CD4-positive, alpha-beta memory T cell (primary cell): Measurements from ENCODE around the gene BCAS1. TPM values are rescaled to one million over a fixed set of nuclear protein-coding genes. Genes with fewer than 3 reads are reported as not detected.

Experiments
- CTCF ChIA-PET: fragments of 350-600 bp; sonication (Branson Sonifier 250); formaldehyde crosslinking; loops from one replicate; lab custom pipeline; 2021; ENCODE audit warnings: inconsistent platforms; ENCODE audit not compliant: partially characterized antibody; lab: Charles Lee
- POLR2A ChIA-PET: fragments of 350-600 bp; sonication (Branson Sonifier 250); formaldehyde crosslinking; loops from one replicate; lab custom pipeline; 2021; ENCODE audit not compliant: partially characterized antibody; lab: Charles Lee
- DNase-seq, 5 donors: peaks; one replicate each; pipeline versions ENCODE4 v3.0.0 to v3.0.0-alpha.2; 2020 to 2022; ENCODE audit warnings: mixed read lengths in 1 of 5
- H3K27ac ChIP-seq: one replicate; pipeline ENCODE4 v1.7.0; 2013; ENCODE audit warnings: low read depth, low read length
- H3K27me3 ChIP-seq: 2 replicates; pipeline ENCODE4 v1.7.0; 2013; ENCODE audit warnings: mild to moderate bottlenecking, low read length, moderate library complexity; ENCODE audit not compliant: insufficient read depth
- H3K36me3 ChIP-seq: 2 replicates; pipeline ENCODE4 v1.7.0; 2013; ENCODE audit warnings: mild to moderate bottlenecking, low read length, moderate library complexity; ENCODE audit not compliant: insufficient read depth
- H3K4me1 ChIP-seq: 2 replicates; pipeline ENCODE4 v1.7.0; 2013; ENCODE audit warnings: mild to moderate bottlenecking, low read length, moderate library complexity; ENCODE audit not compliant: insufficient read depth
- H3K4me3 ChIP-seq, 2 donors: one replicate each; pipeline ENCODE4 v1.7.0; 2013; ENCODE audit warnings: low read length in 2 of 2, mild to moderate bottlenecking in 1 of 2
- H3K9me3 ChIP-seq, 2 donors: one replicate each; pipeline ENCODE4 v1.7.0; 2013; ENCODE audit warnings: low read length in 2 of 2, control low read depth in 1 of 2; ENCODE audit not compliant: control insufficient read depth in 1 of 2
- H3K27ac Mint-ChIP-seq, 7 donors: one replicate each; pipeline ENCODE4 v1.8.0; 2020 to 2021; ENCODE audit warnings: mixed read lengths in 7 of 7, mild to moderate bottlenecking in 6 of 7, inconsistent platforms in 3 of 7, moderate library complexity in 3 of 7
- H3K27me3 Mint-ChIP-seq, 2 donors: one replicate each; pipeline ENCODE4 v1.8.0; 2020 to 2021; ENCODE audit warnings: mixed read lengths in 2 of 2
- H3K36me3 Mint-ChIP-seq, 2 donors: one replicate each; pipeline ENCODE4 v1.8.0; 2020 to 2021; ENCODE audit warnings: mixed read lengths in 2 of 2, inconsistent platforms in 1 of 2, mild to moderate bottlenecking in 1 of 2
- H3K4me1 Mint-ChIP-seq, 4 donors: one replicate each; pipeline ENCODE4 v1.8.0; 2020 to 2021; ENCODE audit warnings: mixed read lengths in 4 of 4, mild to moderate bottlenecking in 1 of 4
- H3K4me3 Mint-ChIP-seq, 8 donors: one replicate each; pipeline ENCODE4 v1.8.0; 2020 to 2021; ENCODE audit warnings: mixed read lengths in 8 of 8, mild to moderate bottlenecking in 7 of 8, moderate library complexity in 6 of 8, inconsistent platforms in 3 of 8
- H3K9me3 Mint-ChIP-seq, 8 donors: one replicate each; pipeline ENCODE4 v1.8.0; 2020 to 2021; ENCODE audit warnings: mixed read lengths in 8 of 8, mild to moderate bottlenecking in 5 of 8, inconsistent platforms in 3 of 8, moderate library complexity in 1 of 8
- intact Hi-C: fragments of 100-400 bp; cut with micrococcal nuclease; formaldehyde crosslinking; loops from one replicate; pipeline ENCODE4 v1.15.1; 2023
- polyA plus RNA-seq, 2 donors: library from polyadenylated mRNA; unstranded; fragments of 300-500 nt; fragmentation: Illumina TruSeq; gene quantifications; one replicate each; pipeline ENCODE4 v1.2.3, GENCODE V29; 2021
- total RNA-seq, 2 experiments: library from RNA; stranded (reverse); gene quantifications; one replicate each; pipeline ENCODE4 v1.2.3, GENCODE V29; 2021

BCAS1 gene
- total and polyA plus RNA-seq, 4 experiments from 2014 or later, result 0.17 to 0.32 (median 0.25) TPM; not detected in 1

DNA sequence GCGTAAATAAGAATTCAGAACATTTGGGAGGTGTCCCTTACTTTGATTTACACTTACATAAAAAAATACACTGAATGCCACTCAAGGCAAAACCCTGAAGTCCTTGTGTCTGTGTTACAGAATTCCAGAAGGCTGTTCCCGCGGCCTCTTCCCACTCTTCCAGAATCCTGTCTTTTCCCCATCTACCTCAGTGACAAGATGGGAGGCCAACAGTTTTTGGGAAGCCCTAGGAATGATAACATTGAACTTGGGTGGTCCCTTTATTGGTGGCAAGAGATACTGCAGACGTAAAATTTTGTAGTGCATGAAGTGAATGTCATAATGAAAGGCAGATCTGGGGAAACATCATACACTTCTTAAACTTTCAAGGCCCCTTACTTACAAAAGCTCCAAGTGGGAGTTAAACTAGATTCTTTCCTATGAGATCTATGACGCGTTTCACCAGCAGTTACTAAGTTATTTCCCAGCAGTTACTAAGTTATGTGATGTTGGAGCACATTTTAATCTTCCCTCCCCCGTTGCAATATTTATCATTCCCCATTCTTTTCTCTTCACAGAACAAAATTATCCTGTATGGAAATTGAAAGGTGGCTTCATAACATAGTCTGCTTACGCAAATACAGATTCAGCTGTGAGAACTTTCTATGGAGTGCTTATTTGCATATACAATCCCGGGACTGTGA lies 79.5 kb downstream of the BCAS1 start:
- Histone ChIP-seq H3K27ac (no peak overlapping the region), H3K27me3 (no peaks in the 10 kb centered on the region), H3K9me3 (no peaks in the 10 kb centered on the region), H3K4me3 (no peak overlapping the region), H3K4me1 (no peaks in the 10 kb centered on the region), H3K36me3 (no peaks in the 10 kb centered on the region)
- no peak for DNase-seq
- Mint-ChIP-seq H3K27ac (no peak overlapping the region), H3K9me3 (peaks cover 0 to 3% (median 0%) of the 10 kb centered on the region in 8 donors), H3K27me3 (peaks cover 17 to 31% of the 10 kb centered on the region in 2 donors), H3K4me1 (peaks cover 1 to 9% (median 5%) of the 10 kb centered on the region in 4 donors), H3K4me3 (no peak overlapping the region), H3K36me3 (no peaks in the 10 kb centered on the region)
- ChIA-PET POLR2A (no interaction called here), CTCF (no interaction called here)
- intact Hi-C loops, result no loop called here

DNA sequence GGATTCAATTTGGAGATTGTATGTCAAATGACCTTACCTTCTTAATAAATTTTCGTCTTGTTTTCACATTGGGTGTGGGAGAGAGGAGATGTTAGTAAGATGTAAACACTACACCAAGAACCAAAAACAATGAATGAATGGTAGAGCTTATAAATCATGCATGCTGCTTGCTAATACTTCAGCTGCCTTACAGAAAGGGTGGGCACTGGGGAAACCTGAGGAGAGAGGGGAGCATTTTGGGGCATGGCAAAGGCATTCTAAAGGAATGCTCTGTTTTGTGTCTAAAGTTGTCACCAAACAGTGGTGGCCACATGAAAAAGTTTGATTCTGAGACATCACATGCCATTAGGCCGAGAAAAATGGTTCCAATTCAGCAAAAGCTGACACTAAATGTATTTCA lies 80.4 kb downstream of the BCAS1 start:
- no peaks in the 10 kb centered on the region for H3K27me3 ChIP-seq
- intact Hi-C loops, result no loop called here
- Mint-ChIP-seq H3K4me1 (peaks cover 1 to 9% (median 5%) of the 10 kb centered on the region in 4 donors), H3K27me3 (peaks cover 16 to 30% of the 10 kb centered on the region in 2 donors), H3K36me3 (no peaks in the 10 kb centered on the region), H3K9me3 (peaks cover 0 to 3% (median 0%) of the 10 kb centered on the region in 8 donors), H3K27ac (no peak overlapping the region), H3K4me3 (no peak overlapping the region)
- no peak overlapping the region for H3K27ac ChIP-seq
- no peaks in the 10 kb centered on the region for H3K36me3 ChIP-seq
- H3K9me3 ChIP-seq, result no peaks in the 10 kb centered on the region
- H3K4me1 ChIP-seq, result no peaks in the 10 kb centered on the region
- POLR2A ChIA-PET, result no interaction called here
- DNase-seq, result no peak
- H3K4me3 ChIP-seq, result no peak overlapping the region
- CTCF ChIA-PET, result no interaction called here

DNA sequence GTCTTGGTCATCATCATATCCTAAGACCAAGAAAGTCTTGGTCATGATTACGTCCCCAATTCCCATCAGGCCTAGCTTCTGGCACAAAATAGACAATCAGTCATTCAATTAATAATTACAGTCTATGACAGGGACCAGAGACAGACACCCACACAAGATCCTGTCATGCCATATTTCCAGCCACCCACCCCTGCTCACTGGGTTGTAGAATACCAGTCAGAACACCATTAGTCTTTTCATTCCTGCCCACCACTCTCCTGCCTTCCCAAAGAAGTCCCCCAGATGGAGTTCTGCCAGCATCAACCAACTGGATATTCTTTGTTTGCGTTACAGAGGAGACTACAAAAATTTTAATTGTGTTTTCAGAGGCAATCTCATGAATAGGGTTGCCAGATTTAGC lies 81.0 kb downstream of the BCAS1 start:
- no peak overlapping the region for H3K4me3 ChIP-seq
- Mint-ChIP-seq H3K27me3 (peaks cover 16 to 34% of the 10 kb centered on the region in 2 donors), H3K9me3 (peaks cover 0 to 3% (median 0%) of the 10 kb centered on the region in 8 donors), H3K36me3 (no peaks in the 10 kb centered on the region), H3K4me3 (no peak overlapping the region), H3K27ac (no peak overlapping the region), H3K4me1 (peaks cover 1 to 9% (median 5%) of the 10 kb centered on the region in 4 donors)
- no peaks in the 10 kb centered on the region for H3K4me1 ChIP-seq
- intact Hi-C loops, result no loop called here
- no peak overlapping the region for H3K27ac ChIP-seq
- ChIA-PET POLR2A (no interaction called here), CTCF (interaction anchor here (1.3 kb wide), 1 partner anchor 15 kb away, joined by 3 read pairs; no protein-coding TSS in a partner anchor)
- H3K27me3 ChIP-seq, result no peaks in the 10 kb centered on the region
- no peak for DNase-seq
- no peaks in the 10 kb centered on the region for H3K36me3 ChIP-seq
- H3K9me3 ChIP-seq, result no peaks in the 10 kb centered on the region

GRCh38 chr20:53986037-53986650 lies 84.2 kb downstream of the BCAS1 start:
- Histone ChIP-seq H3K4me1 (no peaks in the 10 kb centered on the region), H3K4me3 (no peak overlapping the region), H3K27ac (no peak overlapping the region), H3K36me3 (no peaks in the 10 kb centered on the region), H3K9me3 (no peaks in the 10 kb centered on the region), H3K27me3 (no peaks in the 10 kb centered on the region)
- Mint-ChIP-seq H3K27me3 (peaks cover 14 to 18% of the 10 kb centered on the region in 2 donors), H3K9me3 (no peaks in the 10 kb centered on the region), H3K4me1 (no peaks in the 10 kb centered on the region), H3K36me3 (no peaks in the 10 kb centered on the region), H3K27ac (no peak overlapping the region), H3K4me3 (no peak overlapping the region)
- intact Hi-C loops, result no loop called here
- POLR2A ChIA-PET, result no interaction called here
- no peak for DNase-seq
- CTCF ChIA-PET, result no interaction called here

GRCh38 chr20:53985150-53985518 lies 85.3 kb downstream of the BCAS1 start:
- Mint-ChIP-seq H3K4me3 (no peak overlapping the region), H3K27ac (no peak overlapping the region), H3K27me3 (peaks cover 12 to 18% of the 10 kb centered on the region in 2 donors), H3K36me3 (no peaks in the 10 kb centered on the region), H3K9me3 (no peaks in the 10 kb centered on the region), H3K4me1 (no peaks in the 10 kb centered on the region)
- Histone ChIP-seq H3K4me1 (no peaks in the 10 kb centered on the region), H3K27ac (no peak overlapping the region), H3K27me3 (no peaks in the 10 kb centered on the region), H3K36me3 (no peaks in the 10 kb centered on the region), H3K9me3 (no peaks in the 10 kb centered on the region), H3K4me3 (no peak overlapping the region)
- DNase-seq, result no peak
- CTCF ChIA-PET, result no interaction called here
- POLR2A ChIA-PET, result no interaction called here
- intact Hi-C loops, result no loop called here

DNA sequence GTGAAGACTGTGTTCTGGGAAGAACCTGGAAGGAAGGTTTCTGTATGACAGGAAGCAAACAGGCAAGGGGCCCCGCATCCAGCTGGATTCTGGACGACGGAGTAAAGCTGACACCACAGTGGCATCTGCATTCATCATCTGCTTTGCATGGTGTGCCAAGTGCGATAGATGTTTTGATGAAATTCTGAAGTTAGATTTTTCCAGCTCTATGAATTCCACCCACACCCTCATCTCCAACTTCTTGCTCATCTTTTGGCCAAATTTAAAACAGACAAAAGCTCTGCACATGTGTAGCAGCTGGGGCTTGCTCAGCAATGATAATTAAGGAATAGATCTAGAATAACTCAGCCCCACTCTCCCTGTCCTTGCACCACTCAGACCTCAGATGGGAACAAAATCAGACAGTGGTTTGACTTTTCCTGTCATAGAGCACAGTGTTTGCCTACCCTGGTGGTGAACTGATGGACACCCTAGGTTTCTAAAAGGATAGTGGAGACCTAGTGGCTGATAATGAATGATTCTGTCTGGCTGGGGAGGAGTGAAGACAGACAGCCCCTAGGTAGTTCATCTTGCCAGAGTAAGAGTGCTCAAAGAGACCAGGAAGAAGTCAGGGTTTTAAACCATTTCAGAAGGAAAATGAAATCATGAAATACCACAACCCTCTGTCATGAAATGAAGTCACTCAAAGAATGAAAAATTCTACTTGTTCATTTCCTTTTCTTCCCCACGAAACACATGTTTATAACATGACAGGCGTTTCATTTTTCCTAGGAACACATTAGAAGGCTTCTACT lies 85.8 kb downstream of the BCAS1 start:
- no peak overlapping the region for H3K27ac ChIP-seq
- CTCF ChIA-PET, result no interaction called here
- no peak overlapping the region for H3K4me3 ChIP-seq
- no peaks in the 10 kb centered on the region for H3K4me1 ChIP-seq
- no peak overlapping the region for H3K4me3 Mint-ChIP-seq
- DNase-seq, result no peak
- H3K36me3 ChIP-seq, result no peaks in the 10 kb centered on the region
- H3K27me3 ChIP-seq, result no peaks in the 10 kb centered on the region
- no peaks in the 10 kb centered on the region for H3K9me3 Mint-ChIP-seq
- H3K27ac Mint-ChIP-seq, result no peak overlapping the region
- H3K4me1 Mint-ChIP-seq, result no peaks in the 10 kb centered on the region
- H3K9me3 ChIP-seq, result no peaks in the 10 kb centered on the region
- peaks cover 10 to 18% of the 10 kb centered on the region in 2 donors for H3K27me3 Mint-ChIP-seq
- H3K36me3 Mint-ChIP-seq, result no peaks in the 10 kb centered on the region
- POLR2A ChIA-PET, result no interaction called here
- intact Hi-C loops, result no loop called here

- DNase-seq, result no peak
- Histone ChIP-seq H3K9me3 (no peaks in the 10 kb centered on the region), H3K27ac (no peak overlapping the region), H3K4me3 (no peak overlapping the region), H3K36me3 (no peaks in the 10 kb centered on the region), H3K27me3 (no peaks in the 10 kb centered on the region), H3K4me1 (no peaks in the 10 kb centered on the region)
- Mint-ChIP-seq H3K9me3 (no peaks in the 10 kb centered on the region), H3K27ac (no peak overlapping the region), H3K36me3 (no peaks in the 10 kb centered on the region), H3K27me3 (peaks cover 10 to 18% of the 10 kb centered on the region in 2 donors), H3K4me3 (no peak overlapping the region), H3K4me1 (no peaks in the 10 kb centered on the region)
- CTCF ChIA-PET, result no interaction called here
- intact Hi-C loops, result no loop called here
- POLR2A ChIA-PET, result no interaction called here
Measured at GRCh38 chr20:53983401-53983800, 87.0 kb downstream of the BCAS1 start.
